Cerebellar cortex (tissue), 1 donor: Measurements from ENCODE around the gene TNRC18.

Source experiments
- DNase-seq: peaks from one replicate; pipeline ENCODE4 v3.0.0-alpha.2; 2015; ENCODE audit warnings: low spot score

Gene TNRC18

DNA sequence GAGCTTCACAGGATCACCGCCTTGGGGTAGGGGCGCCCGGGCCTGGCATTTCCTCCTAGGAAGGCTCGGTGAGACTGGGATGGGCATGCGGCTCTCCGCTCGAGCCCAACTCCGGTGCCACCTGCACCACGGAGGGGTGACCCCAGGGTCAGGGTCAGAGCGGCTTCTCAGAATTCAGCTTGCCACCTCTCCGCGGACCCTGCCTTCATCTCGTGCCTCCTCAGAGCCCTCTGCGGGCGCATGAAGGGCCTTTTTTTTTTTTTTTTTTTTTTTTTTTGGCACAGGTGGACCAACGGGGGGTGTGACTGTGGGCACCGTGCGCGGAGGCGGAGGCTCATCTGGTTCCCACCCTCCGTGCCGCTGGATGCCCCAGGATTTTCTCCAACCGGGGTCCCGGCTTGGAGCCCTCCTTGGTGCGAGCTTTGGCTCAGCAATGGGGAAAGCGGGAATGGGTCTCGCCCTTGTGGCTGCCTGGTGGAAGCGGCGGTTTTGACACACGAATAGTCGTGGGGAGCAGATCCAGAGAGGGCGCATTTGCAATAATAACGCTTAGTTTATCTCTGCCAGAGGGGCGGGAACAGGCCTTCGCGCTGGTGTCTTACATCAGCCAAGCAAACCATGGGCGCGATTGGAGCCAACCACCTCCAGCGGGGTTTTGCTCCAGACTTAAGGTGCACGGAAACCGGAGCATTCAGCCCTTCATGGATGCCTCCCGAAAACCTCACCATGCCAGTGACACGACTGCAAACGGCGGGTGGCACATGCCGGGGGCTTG lies 5.0 kb upstream of the TNRC18 start:
- DNase-seq = peak; percentile 83

DNA sequence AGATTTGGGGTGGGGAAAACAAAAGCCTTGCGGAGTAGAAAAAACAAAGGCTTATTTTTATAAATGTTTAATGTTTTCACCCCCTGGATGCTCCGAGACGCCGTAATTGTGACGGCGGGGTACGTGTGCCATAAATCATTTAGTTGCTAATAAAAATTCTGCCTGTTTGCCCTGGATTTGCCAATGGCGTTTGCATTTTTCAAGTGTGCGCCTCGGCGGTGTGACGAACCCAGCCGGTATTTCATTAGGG lies 2.5 kb upstream of the TNRC18 start:
- DNase-seq = no peak

DNA sequence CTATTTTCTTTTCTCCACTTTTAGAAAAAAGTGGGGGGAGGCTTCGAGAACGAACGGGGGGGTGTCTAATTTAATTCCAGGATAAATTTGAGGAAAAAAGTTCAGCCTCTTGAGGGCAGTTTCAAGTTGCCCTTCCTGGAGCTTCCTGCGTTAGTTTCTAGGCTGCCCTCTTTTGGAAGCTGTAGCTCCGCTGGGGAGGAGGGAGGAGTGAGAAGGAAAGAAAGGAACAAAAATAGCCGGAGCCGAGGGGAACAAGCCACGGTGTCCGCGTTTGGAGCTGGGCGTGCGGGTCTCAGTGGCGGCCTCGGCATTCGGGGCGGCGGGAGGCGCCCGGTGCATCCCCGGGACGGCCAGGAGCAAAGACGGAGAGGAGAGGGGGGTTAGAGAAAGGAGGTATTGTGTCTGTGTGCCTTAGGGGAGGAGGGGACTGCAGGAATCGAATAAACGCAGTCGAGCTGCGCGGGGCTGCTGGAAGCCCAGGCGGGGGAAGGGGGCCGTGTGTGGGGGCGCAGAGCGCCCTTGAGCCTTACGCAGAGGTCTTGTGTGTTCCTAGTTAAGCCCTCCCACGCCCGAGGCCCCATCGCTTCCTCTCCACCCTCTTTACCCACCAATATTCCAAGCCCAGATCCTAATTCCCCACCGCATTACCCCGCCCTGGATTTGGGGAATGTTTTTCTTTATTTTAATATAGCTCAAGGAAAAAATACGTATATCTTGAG lies 2.0 kb upstream of the TNRC18 start:
- DNase-seq = peak; percentile 96

DNA sequence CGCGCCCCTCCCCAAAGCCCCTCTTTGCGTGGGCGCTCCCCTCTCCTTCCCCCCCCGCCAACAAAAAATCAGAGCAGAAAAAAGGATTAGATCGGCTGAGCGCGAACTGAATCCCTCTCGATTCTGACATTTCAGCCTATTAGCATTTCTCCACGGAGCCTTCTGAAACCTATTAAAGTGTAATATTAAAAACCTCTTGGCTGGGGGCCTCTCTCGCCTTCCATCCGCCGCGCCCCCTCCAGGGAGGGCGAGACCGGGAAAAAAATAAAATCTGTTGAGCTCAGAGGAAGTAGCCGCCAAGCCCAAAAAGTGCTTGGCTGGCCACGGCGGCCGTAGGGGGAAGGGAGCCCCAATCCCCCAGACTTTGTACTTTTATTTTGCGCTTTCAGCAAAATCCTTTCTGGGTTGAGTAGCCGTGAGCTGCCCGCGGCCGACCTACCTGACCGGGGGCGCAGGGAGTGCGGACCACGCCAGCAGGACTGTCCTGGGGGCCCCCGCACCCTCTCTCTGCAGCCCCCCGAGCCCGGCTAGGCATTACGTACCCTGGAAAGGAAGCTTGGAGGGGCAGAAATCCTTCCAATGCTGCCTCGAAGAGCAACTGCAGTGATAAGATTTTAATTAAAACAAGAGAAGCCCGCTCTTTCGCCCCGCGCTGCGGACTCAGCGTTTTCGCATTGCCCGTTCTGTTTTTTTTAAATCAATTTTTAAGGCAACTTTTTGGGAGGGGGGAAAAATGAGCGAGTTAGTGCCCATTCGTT lies 1.3 kb upstream of the TNRC18 start:
- peak; percentile 63 for DNase-seq

DNA sequence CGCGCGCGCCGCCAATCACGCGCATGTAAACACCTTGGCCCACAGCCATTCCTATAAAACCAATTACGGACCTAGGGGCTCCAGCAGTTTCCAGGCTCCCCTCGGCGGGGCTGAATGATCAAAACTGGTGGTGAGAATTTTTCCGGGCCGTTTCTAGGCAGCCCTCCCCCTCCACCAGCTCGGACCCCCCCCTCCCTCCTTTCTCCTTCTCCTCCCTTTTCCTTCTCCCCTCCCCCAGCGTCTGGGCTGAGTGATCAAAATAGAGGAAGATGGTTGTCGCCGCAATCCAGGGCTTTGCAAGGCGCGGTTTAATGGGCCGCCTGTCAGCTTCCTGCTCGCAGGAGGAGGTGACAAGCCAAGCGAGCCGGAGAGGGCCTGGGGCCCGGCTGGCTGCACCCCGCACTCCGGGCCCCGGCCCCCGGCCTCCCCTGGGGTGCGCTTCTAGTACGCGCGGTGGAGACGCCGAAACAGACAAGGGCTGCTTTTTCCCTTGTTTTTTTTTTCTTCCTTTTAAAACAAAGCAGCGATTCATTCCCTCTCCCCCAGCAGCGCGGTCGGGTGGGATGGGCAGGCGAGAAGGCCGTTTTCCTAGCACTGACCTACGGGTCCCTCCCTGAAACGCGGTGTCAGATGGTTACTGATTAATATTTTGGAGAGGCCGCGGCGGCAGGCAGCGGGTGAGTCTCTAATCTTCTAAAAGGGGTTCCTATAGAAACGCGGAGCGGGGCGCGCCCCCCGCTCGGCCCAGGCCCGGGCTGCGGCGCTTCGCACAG lies 528 bp upstream of the TNRC18 start:
- DNase-seq = peak; percentile 99

DNA sequence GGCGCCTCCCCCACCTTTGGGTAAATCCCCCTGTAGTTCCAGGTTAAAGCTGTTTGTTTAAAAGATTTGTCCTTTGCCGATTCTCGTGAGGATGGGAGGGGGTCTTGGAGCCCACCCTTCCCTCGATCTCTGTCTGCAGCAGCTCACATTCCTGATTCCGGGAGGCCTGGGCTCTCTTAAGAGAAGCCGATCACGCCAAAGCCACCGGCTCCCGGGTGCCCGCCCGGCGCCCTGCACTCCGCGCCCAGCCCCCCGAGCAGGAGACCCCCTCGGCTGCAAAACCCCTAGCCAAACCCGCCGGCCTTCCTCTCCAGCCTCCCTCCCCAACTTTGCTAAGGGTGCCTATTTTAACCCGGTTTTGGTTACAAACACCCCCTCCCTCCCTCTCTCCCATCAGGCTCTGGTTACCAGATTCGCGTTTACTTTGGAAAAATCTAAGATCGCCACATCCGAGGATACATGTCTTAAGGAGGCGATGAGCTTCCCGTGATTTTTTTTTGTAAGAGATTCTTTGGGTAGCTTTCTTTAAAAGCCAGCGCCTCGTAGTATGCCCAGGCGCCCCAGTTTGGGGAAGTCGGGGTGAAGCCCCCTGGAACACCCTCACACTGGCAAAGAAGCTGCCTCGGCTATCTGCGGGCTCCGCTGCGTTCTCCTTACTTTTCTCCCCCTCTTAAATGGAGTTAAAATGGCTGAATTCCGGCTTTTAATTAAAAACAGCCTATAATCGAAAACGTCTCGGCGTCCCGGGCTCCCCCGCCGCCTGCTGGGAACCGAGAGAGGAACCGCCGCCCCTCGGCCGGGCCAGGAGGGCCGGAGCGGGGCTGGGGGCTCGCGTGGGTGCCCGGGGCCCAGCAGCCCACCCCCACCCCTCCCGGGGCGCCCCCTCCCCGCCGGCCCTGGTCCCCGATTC lies 983 bp downstream of the TNRC18 start:
- DNase-seq = peak; percentile 55

DNA sequence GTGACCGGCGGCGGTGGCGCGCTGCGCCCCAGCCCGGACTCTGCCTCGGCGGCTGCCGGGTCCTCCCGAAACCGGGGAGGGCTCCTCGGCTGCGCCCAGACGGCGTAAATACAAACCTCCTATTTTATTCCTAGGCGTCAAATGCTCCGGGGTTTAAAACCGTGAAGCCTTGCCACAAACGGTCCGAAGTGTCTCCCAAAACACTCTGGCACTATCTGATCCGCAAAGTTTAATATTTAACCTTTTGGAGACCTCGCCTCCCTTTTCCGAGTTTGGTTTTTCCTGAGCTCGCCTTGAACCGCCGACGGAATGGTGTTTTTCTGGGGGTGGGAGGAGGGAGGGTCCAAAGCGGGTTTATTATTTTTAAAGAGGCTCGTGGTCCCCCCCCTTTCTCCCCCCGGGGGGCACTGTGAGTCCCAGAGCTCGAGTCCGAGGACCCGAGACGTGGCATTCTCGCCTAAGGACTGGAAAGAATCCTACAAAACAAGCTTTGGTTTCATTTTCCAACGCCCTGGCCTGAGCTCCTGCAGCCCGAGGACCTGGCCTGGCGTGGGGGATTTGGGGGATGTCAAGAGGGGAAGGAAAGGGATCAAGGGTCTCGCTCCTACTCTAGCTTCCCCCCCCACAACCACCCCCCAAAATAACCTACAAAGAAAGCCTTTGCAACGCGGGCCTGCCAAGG lies 1.8 kb downstream of the TNRC18 start:
- peak; percentile 71 for DNase-seq

DNA sequence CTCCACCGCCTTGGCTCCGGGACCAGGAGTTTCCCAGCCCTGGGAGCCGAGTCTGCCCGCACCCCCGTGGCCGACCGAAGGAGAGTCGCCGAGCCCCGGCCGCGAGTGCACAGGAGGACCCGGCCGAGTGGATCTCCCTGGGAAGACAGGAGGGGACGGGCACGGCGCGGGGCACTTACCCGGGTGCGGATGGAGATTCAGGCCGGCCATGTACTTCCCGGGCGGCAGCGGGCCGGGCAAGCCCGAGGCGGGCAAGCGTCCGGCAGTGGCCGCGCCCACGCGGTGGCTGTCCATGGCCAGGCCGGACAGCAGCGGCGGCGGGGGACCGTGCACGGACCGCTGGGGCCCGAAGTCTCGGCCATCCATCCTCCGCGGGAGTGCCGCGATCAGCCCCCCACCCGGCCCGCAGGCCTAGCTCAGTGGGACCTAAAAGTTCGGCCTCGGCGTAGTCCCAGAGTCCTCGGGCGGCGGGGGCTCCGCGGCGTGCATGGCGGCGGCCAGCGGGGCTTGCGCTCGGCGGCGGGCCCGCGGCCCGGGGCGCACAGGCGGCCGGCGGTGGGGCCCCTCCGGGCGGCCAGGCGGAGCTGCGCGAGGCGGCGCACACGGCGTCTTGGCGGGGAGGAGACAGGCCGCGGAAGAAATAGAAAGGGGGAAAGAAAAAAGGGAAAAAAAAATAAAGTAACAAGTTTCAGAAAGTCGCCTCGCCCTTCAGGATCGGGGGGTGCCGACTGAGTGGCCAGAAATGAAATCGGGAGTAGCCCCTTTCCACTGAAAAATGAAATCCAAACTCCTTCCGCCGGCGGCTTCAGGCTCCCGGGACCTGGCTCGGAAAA lies 2.5 kb downstream of the TNRC18 start:
- DNase-seq = no peak

DNA sequence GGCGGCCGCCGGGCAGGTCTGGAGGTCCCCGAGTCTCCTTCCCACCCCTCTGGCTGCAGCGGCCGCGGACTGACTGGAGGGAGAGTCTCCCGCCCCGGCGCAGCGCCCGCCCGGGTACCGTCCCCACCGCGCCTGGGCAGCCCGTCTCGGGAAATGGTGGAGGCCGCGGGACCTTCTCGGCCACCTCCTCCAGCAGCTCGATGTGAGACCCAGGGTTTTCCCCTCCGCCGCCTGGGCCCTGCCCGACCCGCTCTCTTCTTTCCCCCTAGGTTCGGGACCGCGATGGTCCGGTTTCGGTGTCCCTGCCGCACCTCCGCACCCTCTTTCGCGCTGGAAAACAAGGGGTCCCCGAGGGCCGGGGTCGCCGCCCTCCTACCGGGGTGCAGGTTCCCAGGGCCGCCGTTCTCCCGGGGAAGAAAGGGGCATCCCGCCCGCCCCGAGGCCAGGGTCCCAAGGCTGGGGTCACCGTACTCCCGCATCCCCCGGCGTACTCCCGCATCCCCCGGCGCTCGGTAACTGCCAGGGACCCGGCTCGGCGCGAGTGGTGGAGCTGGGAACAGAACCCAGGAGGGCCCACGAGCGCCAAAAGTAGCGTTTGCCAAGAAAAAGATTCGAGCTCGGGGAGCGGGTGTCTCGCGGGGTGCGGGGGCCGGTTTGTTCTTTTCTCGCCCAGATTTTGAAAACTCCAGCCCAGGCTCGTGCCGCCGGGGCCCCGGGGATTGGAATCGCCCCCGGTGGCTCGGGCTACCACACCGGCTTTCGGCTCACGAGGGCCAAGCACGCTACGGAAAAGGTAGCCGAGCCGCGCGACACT lies 3.4 kb downstream of the TNRC18 start:
- no peak for DNase-seq

DNA sequence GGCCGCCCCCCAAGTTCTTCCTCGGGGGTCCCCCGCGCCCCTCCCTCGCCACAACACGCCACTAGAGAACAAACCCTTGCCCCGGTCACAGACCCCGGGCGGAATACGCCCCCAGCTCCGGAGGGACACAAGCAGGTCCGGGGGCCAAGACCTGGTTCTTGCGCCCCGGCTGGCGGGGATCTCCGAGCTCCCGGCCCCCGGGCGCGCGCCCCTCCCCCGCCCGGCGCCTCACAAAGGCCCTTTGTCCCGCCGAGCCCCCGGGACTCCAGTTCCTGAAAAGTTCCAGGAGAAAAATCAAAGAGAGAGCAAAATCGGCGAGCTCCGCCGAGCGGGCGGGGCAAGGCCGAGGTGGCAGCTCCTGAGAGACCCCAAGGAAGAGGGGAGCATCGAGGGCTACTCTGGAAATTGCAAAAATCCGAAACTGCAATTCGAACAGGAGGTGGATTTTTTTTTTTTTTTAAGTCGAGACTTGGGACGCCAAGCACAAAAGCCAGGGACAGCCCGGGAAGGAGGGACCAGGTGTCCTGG lies 4.0 kb downstream of the TNRC18 start:
- DNase-seq = no peak

DNA sequence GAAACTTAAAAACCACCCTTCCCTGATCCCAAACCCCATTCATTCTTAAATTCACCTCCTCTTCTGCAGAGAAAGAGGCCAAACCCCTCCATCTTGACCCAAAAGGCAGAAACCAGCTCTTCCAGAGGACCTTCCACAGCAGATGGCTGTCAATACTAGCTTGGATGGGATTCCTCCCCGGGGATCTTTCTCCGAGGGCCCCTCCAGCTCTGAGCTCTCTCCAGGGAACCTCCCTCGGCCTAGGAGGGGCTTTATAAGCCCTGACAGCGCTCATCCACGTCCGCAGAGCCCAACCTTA lies 5.4 kb downstream of the TNRC18 start:
- DNase-seq = no peak

DNA sequence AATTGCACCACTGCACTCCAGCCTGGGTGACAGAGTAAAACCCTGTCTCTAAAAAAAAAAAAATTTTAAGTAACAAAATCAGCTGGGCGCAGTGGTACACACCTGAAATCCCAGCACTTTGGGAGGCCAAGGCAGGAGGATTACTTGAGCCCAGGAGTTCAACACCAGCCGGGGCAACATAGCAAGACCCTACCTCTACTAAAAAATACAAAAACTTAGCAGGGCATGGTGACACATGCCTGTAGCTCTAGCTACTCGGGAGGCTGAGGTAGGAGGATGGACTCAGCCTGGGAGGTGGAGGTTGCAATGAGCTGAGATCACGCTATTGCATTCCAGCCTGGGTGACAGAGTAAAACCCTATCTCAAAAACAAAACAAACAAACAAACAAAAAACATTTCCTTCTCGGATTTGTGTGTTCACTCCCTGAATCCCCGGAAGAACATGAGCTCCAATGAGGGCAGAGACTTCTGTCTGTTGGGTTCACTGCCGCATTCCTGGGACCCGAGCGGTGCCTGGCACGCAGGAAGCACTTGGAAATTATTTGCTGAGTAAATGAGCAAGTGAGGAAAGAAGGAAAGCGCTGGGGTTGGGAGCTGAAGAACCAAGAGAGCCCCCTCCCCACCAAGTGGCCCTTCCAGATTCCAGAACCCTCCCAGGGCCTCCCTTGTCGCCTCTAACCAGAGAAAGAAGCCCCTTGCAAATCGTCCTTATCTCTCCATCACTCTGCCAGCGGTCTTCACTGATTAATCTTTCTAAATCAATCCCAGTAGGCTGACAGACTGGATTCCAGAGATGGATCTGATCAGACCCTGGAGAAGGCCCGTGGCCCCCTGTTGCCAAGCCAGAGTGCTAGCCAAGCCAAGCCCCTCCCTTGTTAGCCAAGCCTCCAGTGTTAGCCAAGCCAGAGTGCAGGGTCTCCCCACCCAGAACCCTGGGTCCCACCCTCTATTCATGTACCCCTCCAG lies 6.2 kb downstream of the TNRC18 start:
- DNase-seq = peak; percentile 60

DNA sequence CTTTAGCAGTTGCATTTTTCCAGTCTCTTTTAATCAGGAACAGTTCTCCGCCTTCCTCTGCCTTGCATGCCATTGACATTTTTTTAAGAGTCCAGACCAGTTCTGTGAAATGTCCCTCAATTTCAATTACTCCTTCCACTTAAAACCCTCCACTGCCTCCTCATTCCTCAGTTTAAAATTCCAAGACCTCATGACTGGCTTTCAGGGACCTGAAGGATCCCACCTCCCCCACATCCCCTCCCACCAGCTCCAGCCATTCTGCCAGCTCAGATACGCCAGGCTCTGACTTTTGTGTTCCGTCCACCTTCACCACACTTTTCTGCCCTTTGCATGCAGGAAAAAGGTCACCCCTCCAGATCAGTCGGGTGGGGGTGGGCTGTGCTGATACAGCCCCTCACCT lies 8.7 kb downstream of the TNRC18 start:
- peak; percentile 55 for DNase-seq

DNA sequence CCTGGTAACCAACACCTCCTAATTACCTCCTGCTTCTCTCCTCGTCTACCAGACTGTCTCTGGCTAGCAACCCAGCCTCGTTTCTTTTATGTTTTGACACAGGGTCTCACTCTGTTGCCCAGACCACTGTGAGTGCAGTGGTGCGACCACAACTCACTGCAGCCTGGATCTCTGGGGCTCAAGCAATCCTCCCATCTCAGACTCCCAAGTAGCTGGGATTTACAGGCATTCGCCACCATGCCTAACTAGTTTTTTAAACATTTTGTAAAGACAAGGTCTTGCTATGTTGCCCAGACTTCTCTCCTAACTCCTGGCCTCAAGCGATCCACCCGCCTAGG lies 10.2 kb downstream of the TNRC18 start:
- no peak for DNase-seq

DNA sequence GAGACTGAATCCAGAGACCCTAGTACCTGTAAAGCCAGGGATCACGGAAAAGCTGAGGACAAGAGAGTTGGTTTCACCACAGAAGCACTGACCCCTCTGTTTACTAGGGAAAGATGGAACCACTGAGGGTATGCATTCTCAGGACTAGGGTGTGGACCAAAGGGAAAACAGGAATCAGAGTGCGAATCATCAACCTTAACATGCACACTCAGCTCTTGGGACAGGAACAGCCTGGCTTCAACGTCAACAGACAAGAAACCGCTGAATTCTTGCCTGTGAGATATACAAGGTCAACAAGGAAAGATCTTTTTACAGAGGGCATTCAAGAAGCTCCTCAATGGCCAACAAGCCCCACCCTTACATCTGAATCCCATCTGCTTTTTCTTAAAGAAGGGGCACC lies 14.9 kb downstream of the TNRC18 start:
- DNase-seq = no peak

DNA sequence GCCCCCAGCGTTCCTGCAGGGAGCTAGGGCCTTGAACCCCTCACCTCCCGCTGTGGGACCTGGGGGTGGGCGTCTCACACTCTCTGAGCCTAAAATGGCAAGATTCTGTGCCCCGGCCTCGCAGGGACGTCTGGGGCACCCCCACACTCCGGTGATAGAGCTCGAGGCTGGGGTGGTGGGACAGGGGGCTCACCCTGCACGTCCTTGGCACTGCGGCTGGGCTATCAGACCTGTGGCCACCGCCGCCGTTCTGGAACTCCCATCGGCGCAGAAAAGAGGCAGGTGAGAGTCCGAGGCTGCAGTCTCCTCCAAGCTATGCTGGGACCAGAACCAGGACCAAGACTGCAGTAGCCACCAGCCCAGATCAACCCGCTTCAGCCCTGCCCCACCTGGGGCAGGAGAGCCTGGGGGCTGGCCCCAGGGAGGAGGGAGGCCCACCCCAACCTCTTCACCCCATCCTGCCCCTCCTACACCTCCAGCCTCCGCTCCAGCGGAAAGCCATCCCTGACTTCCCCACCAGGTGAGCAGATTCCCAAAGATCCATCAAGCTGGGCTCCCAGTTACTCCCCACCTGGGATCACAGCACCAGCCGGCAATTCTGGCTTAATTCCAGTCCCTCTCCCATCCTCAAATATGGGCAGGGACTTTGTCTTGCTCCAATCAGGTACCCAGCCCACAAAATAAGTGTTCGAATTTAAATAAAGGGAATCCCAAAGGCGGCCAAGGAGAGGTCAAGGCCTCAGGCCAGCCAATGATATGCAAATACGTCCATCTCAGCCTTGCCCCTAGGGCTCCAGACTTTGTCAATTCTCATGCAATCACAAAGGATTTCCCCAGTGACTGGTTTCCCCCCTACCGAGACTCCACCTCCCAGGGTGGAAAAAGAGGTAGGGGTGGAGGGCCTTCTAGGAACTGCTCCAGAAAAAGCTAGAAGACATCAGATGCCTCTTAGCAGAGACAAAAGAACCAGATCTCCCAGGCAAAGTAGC lies 16.4 kb downstream of the TNRC18 start:
- DNase-seq = no peak

DNA sequence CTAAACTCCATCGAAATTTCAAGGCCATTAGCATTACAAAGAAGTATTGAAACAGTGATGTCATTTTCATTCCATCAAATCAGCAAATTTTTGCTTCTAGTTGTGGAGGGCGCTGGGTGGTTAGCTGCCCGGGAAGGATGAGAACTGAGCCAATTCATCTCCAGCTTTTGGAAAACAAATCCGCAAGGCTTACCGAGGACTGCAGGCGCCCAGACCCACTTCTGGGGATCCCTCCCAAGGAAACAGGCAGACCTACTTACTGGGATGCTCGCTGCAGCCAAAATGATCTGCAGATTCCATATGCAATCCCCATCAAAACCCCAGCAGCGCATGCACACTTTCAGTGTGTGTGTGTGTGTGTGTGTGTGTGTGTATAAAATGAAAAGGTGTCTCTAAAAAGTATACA lies 19.2 kb downstream of the TNRC18 start:
- DNase-seq = peak; percentile 44
